ENCODE measurements around the gene POLK. TPM values are rescaled to one million over a fixed set of nuclear protein-coding genes. Genes with fewer than 3 reads are reported as not detected.

Gene POLK
- polyA plus RNA-seq, 1 of the 3 experiments (the other 2 are of a cell fraction): 5.5 TPM

DNA sequence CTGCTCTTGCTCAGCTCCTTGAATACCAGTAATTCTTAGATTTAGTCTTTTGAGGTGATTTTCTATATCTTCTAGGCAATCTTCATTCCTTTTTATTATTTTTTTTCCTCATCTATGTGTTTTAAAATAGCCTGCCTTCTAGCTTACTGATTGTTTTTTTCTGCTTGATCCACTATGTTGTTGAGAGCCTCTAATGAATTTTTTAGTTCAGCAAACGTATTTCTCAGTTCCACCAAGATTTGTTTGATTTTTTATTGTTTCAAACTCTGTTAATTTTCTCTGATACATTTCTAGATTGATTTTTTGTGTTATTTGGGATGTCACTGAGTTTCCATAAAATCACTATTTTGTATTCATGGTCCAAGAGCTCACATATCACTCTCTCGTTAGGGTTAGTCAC lies 9.5 kb downstream of the POLK start:
- peaks cover 0 to 2% of the 10 kb centered on the region in 2 experiments; a peak in 2 of 4 replicates for H3K4me1 ChIP-seq (ENCODE audit: control insufficient read depth in 1 of 2, insufficient read depth in 2 of 2, low read depth in 1 of 2, low read length in 1 of 2)
- H3K9ac ChIP-seq: no peak overlapping the region
- peaks cover 0 to 18% of the 10 kb centered on the region in 2 experiments for H3K36me3 ChIP-seq (replicated peaks in 1 of 2; ENCODE audit: control insufficient read depth in 1 of 2, insufficient read depth in 2 of 2, low read length in 1 of 2)
- H4K20me1 ChIP-seq (ENCODE audit: insufficient read depth): peaks cover 8% of the 10 kb centered on the region
- no peak overlapping the region for H3K4me3 ChIP-seq (ENCODE audit: low read depth in 2 of 2, low read length in 1 of 2)
- H3K9me2 ChIP-seq: no peaks in the 10 kb centered on the region
- no peak for DNase-seq
- H3K79me2 ChIP-seq (ENCODE audit: insufficient read depth): peaks cover 99% of the 10 kb centered on the region
- CTCF ChIA-PET: interaction anchor here (0.9 to 1.3 kb wide), 3 partner anchors 78 to 159 kb away, joined by 3 to 5 read pairs (median 3); no protein-coding TSS in a partner anchor
- no peaks in the 10 kb centered on the region for H3K27me3 ChIP-seq (ENCODE audit: insufficient read depth)
- 0 out of 2 replicates have a peak, but pooled peaks cover 7% of the 10 kb centered on the region for H3K9me3 ChIP-seq
- H2AFZ ChIP-seq (ENCODE audit: low read depth): no peak overlapping the region
- 93% methylated on average over 2 of the region's 2 CpGs for WGBS (ENCODE audit: low lambda C conversion rate)
- H3K4me2 ChIP-seq: no peak overlapping the region
- TF ChIP-seq MEF2A (IDR thresholded peaks at IDR 0.05; ENCODE audit: borderline replicate concordance, low read depth) (no peak), EP300 (IDR thresholded peaks at IDR 0.05; ENCODE audit: borderline replicate concordance in 1 of 2, low read depth in 1 of 2, low read length in 1 of 2) (no peak), NRF1 (IDR thresholded peaks at IDR 0.05; ENCODE audit: low read depth, low read length) (no peak), RAD21 (IDR thresholded peaks at IDR 0.05; ENCODE audit: low read length) (no peak), RXRA (IDR thresholded peaks at IDR 0.05; ENCODE audit: borderline replicate concordance, low read depth) (no peak), FOXM1 (IDR thresholded peaks at IDR 0.05; ENCODE audit: low read depth) (no peak), MAX (IDR thresholded peaks at IDR 0.05; ENCODE audit: low read depth) (no peak), RFX5 (IDR thresholded peaks at IDR 0.05; ENCODE audit: low read length) (no peak), CTCF (IDR thresholded peaks at IDR 0.05) (no peak), EZH2phosphoT487 (IDR thresholded peaks at IDR 0.05; ENCODE audit: borderline replicate concordance, low read depth) (no peak), CHD2 (IDR thresholded peaks at IDR 0.05; ENCODE audit: low read length, partially characterized antibody) (no peak), RCOR1 (IDR thresholded peaks at IDR 0.05; ENCODE audit: low read length) (no peak), PBX3 (IDR thresholded peaks at IDR 0.05) (no peak), TCF12 (IDR thresholded peaks at IDR 0.05) (no peak), POLR2AphosphoS5 (IDR thresholded peaks at IDR 0.05; ENCODE audit: low read depth, low read length) (no peak), SIN3A (IDR thresholded peaks at IDR 0.05; ENCODE audit: borderline replicate concordance, low read depth, low read length) (no peak), FOXJ3 (CRISPR knock-in tag; IDR thresholded peaks at IDR 0.05) (no peak), SMC3 (IDR thresholded peaks at IDR 0.05; ENCODE audit: low read depth, low read length) (no peak)
- TF ChIP-seq, protein P1, sequence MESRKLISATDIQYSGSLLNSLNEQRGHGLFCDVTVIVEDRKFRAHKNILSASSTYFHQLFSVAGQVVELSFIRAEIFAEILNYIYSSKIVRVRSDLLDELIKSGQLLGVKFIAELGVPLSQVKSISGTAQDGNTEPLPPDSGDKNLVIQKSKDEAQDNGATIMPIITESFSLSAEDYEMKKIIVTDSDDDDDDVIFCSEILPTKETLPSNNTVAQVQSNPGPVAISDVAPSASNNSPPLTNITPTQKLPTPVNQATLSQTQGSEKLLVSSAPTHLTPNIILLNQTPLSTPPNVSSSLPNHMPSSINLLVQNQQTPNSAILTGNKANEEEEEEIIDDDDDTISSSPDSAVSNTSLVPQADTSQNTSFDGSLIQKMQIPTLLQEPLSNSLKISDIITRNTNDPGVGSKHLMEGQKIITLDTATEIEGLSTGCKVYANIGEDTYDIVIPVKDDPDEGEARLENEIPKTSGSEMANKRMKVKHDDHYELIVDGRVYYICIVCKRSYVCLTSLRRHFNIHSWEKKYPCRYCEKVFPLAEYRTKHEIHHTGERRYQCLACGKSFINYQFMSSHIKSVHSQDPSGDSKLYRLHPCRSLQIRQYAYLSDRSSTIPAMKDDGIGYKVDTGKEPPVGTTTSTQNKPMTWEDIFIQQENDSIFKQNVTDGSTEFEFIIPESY (IDR thresholded peaks at IDR 0.05; ENCODE audit: borderline replicate concordance, low read depth): no peak
- POLR2A ChIA-PET: no interaction called here
- no peak overlapping the region for H3K27ac ChIP-seq (ENCODE audit: low read depth in 2 of 2, low read length in 1 of 2)
- H3F3A ChIP-seq (replicated peaks; ENCODE audit: insufficient read depth): no peaks in the 10 kb centered on the region
